GM12865 (cell line): ENCODE data around the gene NFIA.

Experiments used
- DNase-seq: peaks from one replicate; pipeline ENCODE4 v3.0.0; 2010; ENCODE audit warnings: low read depth
- H3K4me3 ChIP-seq: 2 replicates; pipeline ENCODE4 v1.5.1; 2011; ENCODE audit warnings: mild to moderate bottlenecking, low read depth, low read length, control low read depth
- CTCF ChIP-seq: IDR thresholded peaks from 2 replicates; pipeline ENCODE4 v1.5.1; 2011; ENCODE audit warnings: low read length, control low read depth, low read depth, inconsistent platforms; ENCODE audit not compliant: insufficient read depth; ENCODE audit errors: missing control alignments

Gene NFIA

GRCh38 chr1:61404597-61405376 is 322.4 kb downstream of the NFIA start:
- H3K4me3 ChIP-seq = no peak overlapping the region
- DNase-seq = no peak
- no peak for TF ChIP-seq CTCF

- H3K4me3 ChIP-seq = no peak overlapping the region
- TF ChIP-seq CTCF = no peak
- no peak for DNase-seq
These were observed 324.1 kb downstream of the NFIA start for GRCh38 chr1:61406467-61406866.

- TF ChIP-seq CTCF = no peak
- DNase-seq = no peak
- H3K4me3 ChIP-seq = no peak overlapping the region
These were observed 330.2 kb downstream of the NFIA start for GRCh38 chr1:61412601-61413000.

- no peak for DNase-seq
- no peak for TF ChIP-seq CTCF
- H3K4me3 ChIP-seq = no peak overlapping the region
These were observed 336.8 kb downstream of the NFIA start for GRCh38 chr1:61419196-61419595.

GRCh38 chr1:61419657-61420056 is 337.3 kb downstream of the NFIA start:
- DNase-seq = no peak
- no peak for TF ChIP-seq CTCF
- no peak overlapping the region for H3K4me3 ChIP-seq

GRCh38 chr1:61420243-61420642 is 337.9 kb downstream of the NFIA start:
- DNase-seq = no peak
- no peak overlapping the region for H3K4me3 ChIP-seq
- no peak for TF ChIP-seq CTCF
